GM23338 (cell line): Measurements from ENCODE around the gene IL36A. TPM values are rescaled to one million over a fixed set of nuclear protein-coding genes. Genes with fewer than 3 reads are reported as not detected.

Experiments used
- ATAC-seq: fragments of 200-7000 bp; cut with Tn5 transposase; 3 replicates; pipeline ENCODE4 v1.9.1; 2020
- DNase-seq: peaks from one replicate; pipeline ENCODE4 v3.0.0-alpha.2; 2015; ENCODE audit warnings: low spot score
- H2AFZ ChIP-seq: fragments of 200-600 bp; sonication (generic); 2 replicates; pipeline ENCODE4 v1.8.0; 2016; ENCODE audit warnings: antibody characterized with exemption, mild to moderate bottlenecking, moderate library complexity
- H3F3A ChIP-seq: fragments of 200-600 bp; sonication (generic); replicated peaks from 2 replicates; pipeline ENCODE4 v1.8.0; 2017; ENCODE audit warnings: antibody characterized with exemption, mixed run types, low read depth
- H3K27ac ChIP-seq: fragments of 200-600 bp; sonication (generic); 2 replicates; pipeline ENCODE4 v1.6.1; 2016; ENCODE audit warnings: low read depth
- H3K27me3 ChIP-seq: fragments of 200-600 bp; sonication (generic); 2 replicates; pipeline ENCODE4 v1.8.0; 2016; ENCODE audit warnings: mild to moderate bottlenecking, mixed run types, moderate library complexity; ENCODE audit not compliant: insufficient read depth
- H3K36me3 ChIP-seq: fragments of 200-600 bp; sonication (generic); 2 replicates; pipeline ENCODE4 v1.8.0; 2016; ENCODE audit warnings: mild to moderate bottlenecking; ENCODE audit not compliant: insufficient read depth
- H3K4me1 ChIP-seq: fragments of 200-600 bp; sonication (generic); 2 replicates; pipeline ENCODE4 v1.8.0; 2016; ENCODE audit warnings: mild to moderate bottlenecking, moderate library complexity; ENCODE audit not compliant: insufficient read depth
- H3K4me2 ChIP-seq: fragments of 200-600 bp; sonication (generic); 2 replicates; pipeline ENCODE4 v1.7.1; 2017; ENCODE audit warnings: mixed run types
- H3K4me3 ChIP-seq: fragments of 200-600 bp; sonication (generic); 2 replicates; pipeline ENCODE4 v1.6.1; 2016; ENCODE audit warnings: mixed run types
- H3K79me2 ChIP-seq: fragments of 200-600 bp; sonication (generic); replicated peaks from 2 replicates; pipeline ENCODE4 v1.8.0; 2017; ENCODE audit warnings: mild to moderate bottlenecking; ENCODE audit not compliant: insufficient read depth
- H3K9me2 ChIP-seq: fragments of 200-600 bp; sonication (generic); 2 replicates; pipeline ENCODE4 v1.8.0; 2017; ENCODE audit not compliant: insufficient read depth
- H4K20me1 ChIP-seq: fragments of 200-600 bp; sonication (generic); replicated peaks from 2 replicates; pipeline ENCODE4 v1.8.0; 2017; ENCODE audit warnings: mild to moderate bottlenecking; ENCODE audit not compliant: insufficient read depth
- H3K27ac Mint-ChIP-seq: 2 replicates; pipeline ENCODE4 v1.8.0; 2020; ENCODE audit warnings: inconsistent platforms, mild to moderate bottlenecking, moderate library complexity, mixed read lengths
- H3K27me3 Mint-ChIP-seq: 3 replicates; pipeline ENCODE4 v1.8.0; 2022; ENCODE audit warnings: low read depth, mild to moderate bottlenecking, moderate library complexity, mixed read lengths, inconsistent platforms; ENCODE audit not compliant: insufficient read depth, poor library complexity
- H3K36me3 Mint-ChIP-seq: 3 replicates; pipeline ENCODE4 v1.8.0; 2021; ENCODE audit warnings: low read depth, mild to moderate bottlenecking, inconsistent platforms, moderate library complexity, mixed read lengths
- H3K4me1 Mint-ChIP-seq: 3 replicates; pipeline ENCODE4 v1.8.0; 2020; ENCODE audit warnings: mild to moderate bottlenecking, inconsistent platforms, mixed read lengths
- H3K4me3 Mint-ChIP-seq: 3 replicates; pipeline ENCODE4 v1.8.0; 2021; ENCODE audit warnings: moderate library complexity, mild to moderate bottlenecking, inconsistent platforms, mixed read lengths
- H3K9me3 Mint-ChIP-seq: 3 replicates; pipeline ENCODE4 v1.8.0; 2020; ENCODE audit warnings: moderate library complexity, mild to moderate bottlenecking, inconsistent platforms, mixed read lengths
- CREB1 ChIP-seq: fragments of 250-450 bp; sonication (Bioruptor Pico); IDR thresholded peaks from 2 replicates; pipeline ENCODE4 v1.5.0; 2020; ENCODE audit warnings: low read depth, mild to moderate bottlenecking, moderate library complexity
- EZH2phosphoT487 ChIP-seq: fragments of 200-600 bp; sonication (generic); IDR thresholded peaks from one replicate; pipeline ENCODE4 v1.8.1; 2018; ENCODE audit warnings: antibody characterized with exemption; ENCODE audit not compliant: unreplicated experiment
- JUNB ChIP-seq: IDR thresholded peaks from one replicate; pipeline ENCODE4 v1.6.1; 2016; ENCODE audit warnings: antibody characterized with exemption; ENCODE audit not compliant: unreplicated experiment
- NANOG ChIP-seq: IDR thresholded peaks from 2 replicates; pipeline ENCODE4 v1.6.1; 2016; ENCODE audit warnings: antibody characterized with exemption, borderline replicate concordance
- POLR2AphosphoS5 ChIP-seq: IDR thresholded peaks from 2 replicates; pipeline ENCODE4 v1.6.1; 2016; ENCODE audit warnings: antibody characterized with exemption, low read depth
- STAT1 ChIP-seq: IDR thresholded peaks from one replicate; pipeline ENCODE4 v1.6.1; 2016; ENCODE audit warnings: antibody characterized with exemption; ENCODE audit not compliant: unreplicated experiment
- ZNF114 ChIP-seq: fragments of 250-450 bp; sonication (Bioruptor Pico); IDR thresholded peaks from 2 replicates; pipeline ENCODE4 v1.5.0; 2020; ENCODE audit warnings: mild to moderate bottlenecking, moderate library complexity
- ZNF331 ChIP-seq: fragments of 250-450 bp; sonication (Bioruptor Pico); IDR thresholded peaks from 2 replicates; pipeline ENCODE4 v1.5.0; 2020; ENCODE audit warnings: low read depth, mild to moderate bottlenecking, moderate library complexity
- polyA plus RNA-seq: library from polyadenylated mRNA; unstranded; fragments of >200 nt; fragmentation: Nextera tagmentation; extraction: Ambion mirVana; gene quantifications from 2 replicates; pipeline ENCODE4 v1.2.1, GENCODE V29; 2016
- total RNA-seq: library from RNA; depleted of rRNA; stranded (reverse); fragments of >200 nt; shearing (Covaris generic); gene quantifications from 2 replicates; pipeline ENCODE4 v1.2.3, GENCODE V29; 2014
- TF ChIP-seq, protein P1 (sequence below): fragments of 250-450 bp; sonication (Bioruptor Pico); IDR thresholded peaks from 2 replicates; pipeline ENCODE4 v1.5.0; 2020; ENCODE audit warnings: mild to moderate bottlenecking, moderate library complexity
- TF ChIP-seq, protein P2 (sequence below): IDR thresholded peaks from one replicate; pipeline ENCODE4 v1.6.1; 2018; ENCODE audit warnings: antibody characterized with exemption; ENCODE audit not compliant: unreplicated experiment
- TF ChIP-seq, protein P3 (sequence below), 2 experiments: fragments of 200-600 bp in 1 of 2; sonication (generic) in 1 of 2; conservative IDR thresholded peaks; 2 replicates each; pipeline versions ENCODE4 v1.5.1 to v1.6.1; 2016 to 2017; ENCODE audit warnings: antibody characterized with exemption in 2 of 2, low read depth in 2 of 2, mild to moderate bottlenecking in 2 of 2, moderate library complexity in 1 of 2
- TF ChIP-seq, protein P4 (sequence below): IDR thresholded peaks from 2 replicates; pipeline ENCODE4 v1.6.1; 2016; ENCODE audit warnings: antibody characterized with exemption

IL36A gene
- total and polyA plus RNA-seq, 2 experiments from 2014 or later, result not detected

DNA sequence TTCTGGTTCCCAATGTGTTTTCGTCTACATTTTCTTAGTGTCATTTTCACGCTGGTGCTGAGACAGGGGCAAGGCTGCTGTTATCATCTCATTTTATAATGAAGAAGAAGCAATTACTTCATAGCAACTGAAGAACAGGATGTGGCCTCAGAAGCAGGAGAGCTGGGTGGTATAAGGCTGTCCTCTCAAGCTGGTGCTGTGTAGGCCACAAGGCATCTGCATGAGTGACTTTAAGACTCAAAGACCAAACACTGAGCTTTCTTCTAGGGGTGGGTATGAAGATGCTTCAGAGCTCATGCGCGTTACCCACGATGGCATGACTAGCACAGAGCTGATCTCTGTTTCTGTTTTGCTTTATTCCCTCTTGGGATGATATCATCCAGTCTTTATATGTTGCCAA is 20.2 kb upstream of the IL36A start:
- no peaks in the 10 kb centered on the region for H3K79me2 ChIP-seq
- no peaks in the 10 kb centered on the region for H3K27me3 ChIP-seq
- ATAC-seq, result no peak
- H3K27me3 Mint-ChIP-seq, result peaks cover 2% of the 10 kb centered on the region
- H3K27ac ChIP-seq, result no peak overlapping the region
- H3F3A ChIP-seq, result no peaks in the 10 kb centered on the region
- H3K4me2 ChIP-seq, result no peak overlapping the region
- no peak overlapping the region for H3K4me3 ChIP-seq
- no peaks in the 10 kb centered on the region for H3K4me1 Mint-ChIP-seq
- TF ChIP-seq ZNF114, result no peak
- TF ChIP-seq, protein P1, sequence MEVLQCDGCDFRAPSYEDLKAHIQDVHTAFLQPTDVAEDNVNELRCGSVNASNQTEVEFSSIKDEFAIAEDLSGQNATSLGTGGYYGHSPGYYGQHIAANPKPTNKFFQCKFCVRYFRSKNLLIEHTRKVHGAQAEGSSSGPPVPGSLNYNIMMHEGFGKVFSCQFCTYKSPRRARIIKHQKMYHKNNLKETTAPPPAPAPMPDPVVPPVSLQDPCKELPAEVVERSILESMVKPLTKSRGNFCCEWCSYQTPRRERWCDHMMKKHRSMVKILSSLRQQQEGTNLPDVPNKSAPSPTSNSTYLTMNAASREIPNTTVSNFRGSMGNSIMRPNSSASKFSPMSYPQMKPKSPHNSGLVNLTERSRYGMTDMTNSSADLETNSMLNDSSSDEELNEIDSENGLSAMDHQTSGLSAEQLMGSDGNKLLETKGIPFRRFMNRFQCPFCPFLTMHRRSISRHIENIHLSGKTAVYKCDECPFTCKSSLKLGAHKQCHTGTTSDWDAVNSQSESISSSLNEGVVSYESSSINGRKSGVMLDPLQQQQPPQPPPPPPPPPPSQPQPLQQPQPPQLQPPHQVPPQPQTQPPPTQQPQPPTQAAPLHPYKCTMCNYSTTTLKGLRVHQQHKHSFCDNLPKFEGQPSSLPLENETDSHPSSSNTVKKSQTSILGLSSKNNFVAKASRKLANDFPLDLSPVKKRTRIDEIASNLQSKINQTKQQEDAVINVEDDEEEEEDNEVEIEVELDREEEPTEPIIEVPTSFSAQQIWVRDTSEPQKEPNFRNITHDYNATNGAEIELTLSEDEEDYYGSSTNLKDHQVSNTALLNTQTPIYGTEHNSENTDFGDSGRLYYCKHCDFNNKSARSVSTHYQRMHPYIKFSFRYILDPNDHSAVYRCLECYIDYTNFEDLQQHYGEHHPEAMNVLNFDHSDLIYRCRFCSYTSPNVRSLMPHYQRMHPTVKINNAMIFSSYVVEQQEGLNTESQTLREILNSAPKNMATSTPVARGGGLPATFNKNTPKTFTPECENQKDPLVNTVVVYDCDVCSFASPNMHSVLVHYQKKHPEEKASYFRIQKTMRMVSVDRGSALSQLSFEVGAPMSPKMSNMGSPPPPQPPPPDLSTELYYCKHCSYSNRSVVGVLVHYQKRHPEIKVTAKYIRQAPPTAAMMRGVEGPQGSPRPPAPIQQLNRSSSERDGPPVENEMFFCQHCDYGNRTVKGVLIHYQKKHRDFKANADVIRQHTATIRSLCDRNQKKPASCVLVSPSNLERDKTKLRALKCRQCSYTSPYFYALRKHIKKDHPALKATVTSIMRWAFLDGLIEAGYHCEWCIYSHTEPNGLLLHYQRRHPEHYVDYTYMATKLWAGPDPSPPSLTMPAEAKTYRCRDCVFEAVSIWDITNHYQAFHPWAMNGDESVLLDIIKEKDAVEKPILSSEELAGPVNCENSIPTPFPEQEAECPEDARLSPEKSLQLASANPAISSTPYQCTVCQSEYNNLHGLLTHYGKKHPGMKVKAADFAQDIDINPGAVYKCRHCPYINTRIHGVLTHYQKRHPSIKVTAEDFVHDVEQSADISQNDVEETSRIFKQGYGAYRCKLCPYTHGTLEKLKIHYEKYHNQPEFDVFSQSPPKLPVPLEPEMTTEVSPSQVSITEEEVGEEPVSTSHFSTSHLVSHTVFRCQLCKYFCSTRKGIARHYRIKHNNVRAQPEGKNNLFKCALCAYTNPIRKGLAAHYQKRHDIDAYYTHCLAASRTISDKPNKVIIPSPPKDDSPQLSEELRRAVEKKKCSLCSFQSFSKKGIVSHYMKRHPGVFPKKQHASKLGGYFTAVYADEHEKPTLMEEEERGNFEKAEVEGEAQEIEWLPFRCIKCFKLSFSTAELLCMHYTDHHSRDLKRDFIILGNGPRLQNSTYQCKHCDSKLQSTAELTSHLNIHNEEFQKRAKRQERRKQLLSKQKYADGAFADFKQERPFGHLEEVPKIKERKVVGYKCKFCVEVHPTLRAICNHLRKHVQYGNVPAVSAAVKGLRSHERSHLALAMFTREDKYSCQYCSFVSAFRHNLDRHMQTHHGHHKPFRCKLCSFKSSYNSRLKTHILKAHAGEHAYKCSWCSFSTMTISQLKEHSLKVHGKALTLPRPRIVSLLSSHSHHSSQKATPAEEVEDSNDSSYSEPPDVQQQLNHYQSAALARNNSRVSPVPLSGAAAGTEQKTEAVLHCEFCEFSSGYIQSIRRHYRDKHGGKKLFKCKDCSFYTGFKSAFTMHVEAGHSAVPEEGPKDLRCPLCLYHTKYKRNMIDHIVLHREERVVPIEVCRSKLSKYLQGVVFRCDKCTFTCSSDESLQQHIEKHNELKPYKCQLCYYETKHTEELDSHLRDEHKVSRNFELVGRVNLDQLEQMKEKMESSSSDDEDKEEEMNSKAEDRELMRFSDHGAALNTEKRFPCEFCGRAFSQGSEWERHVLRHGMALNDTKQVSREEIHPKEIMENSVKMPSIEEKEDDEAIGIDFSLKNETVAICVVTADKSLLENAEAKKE (CRISPR knock-in tag), result no peak
- no peak for TF ChIP-seq EZH2phosphoT487
- TF ChIP-seq CREB1 (CRISPR knock-in tag), result no peak
- no peak for TF ChIP-seq NANOG
- TF ChIP-seq ZNF331 (CRISPR knock-in tag), result no peak
- TF ChIP-seq, protein P2, sequence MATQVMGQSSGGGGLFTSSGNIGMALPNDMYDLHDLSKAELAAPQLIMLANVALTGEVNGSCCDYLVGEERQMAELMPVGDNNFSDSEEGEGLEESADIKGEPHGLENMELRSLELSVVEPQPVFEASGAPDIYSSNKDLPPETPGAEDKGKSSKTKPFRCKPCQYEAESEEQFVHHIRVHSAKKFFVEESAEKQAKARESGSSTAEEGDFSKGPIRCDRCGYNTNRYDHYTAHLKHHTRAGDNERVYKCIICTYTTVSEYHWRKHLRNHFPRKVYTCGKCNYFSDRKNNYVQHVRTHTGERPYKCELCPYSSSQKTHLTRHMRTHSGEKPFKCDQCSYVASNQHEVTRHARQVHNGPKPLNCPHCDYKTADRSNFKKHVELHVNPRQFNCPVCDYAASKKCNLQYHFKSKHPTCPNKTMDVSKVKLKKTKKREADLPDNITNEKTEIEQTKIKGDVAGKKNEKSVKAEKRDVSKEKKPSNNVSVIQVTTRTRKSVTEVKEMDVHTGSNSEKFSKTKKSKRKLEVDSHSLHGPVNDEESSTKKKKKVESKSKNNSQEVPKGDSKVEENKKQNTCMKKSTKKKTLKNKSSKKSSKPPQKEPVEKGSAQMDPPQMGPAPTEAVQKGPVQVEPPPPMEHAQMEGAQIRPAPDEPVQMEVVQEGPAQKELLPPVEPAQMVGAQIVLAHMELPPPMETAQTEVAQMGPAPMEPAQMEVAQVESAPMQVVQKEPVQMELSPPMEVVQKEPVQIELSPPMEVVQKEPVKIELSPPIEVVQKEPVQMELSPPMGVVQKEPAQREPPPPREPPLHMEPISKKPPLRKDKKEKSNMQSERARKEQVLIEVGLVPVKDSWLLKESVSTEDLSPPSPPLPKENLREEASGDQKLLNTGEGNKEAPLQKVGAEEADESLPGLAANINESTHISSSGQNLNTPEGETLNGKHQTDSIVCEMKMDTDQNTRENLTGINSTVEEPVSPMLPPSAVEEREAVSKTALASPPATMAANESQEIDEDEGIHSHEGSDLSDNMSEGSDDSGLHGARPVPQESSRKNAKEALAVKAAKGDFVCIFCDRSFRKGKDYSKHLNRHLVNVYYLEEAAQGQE, result no peak
- no peak for TF ChIP-seq STAT1
- TF ChIP-seq, protein P3, sequence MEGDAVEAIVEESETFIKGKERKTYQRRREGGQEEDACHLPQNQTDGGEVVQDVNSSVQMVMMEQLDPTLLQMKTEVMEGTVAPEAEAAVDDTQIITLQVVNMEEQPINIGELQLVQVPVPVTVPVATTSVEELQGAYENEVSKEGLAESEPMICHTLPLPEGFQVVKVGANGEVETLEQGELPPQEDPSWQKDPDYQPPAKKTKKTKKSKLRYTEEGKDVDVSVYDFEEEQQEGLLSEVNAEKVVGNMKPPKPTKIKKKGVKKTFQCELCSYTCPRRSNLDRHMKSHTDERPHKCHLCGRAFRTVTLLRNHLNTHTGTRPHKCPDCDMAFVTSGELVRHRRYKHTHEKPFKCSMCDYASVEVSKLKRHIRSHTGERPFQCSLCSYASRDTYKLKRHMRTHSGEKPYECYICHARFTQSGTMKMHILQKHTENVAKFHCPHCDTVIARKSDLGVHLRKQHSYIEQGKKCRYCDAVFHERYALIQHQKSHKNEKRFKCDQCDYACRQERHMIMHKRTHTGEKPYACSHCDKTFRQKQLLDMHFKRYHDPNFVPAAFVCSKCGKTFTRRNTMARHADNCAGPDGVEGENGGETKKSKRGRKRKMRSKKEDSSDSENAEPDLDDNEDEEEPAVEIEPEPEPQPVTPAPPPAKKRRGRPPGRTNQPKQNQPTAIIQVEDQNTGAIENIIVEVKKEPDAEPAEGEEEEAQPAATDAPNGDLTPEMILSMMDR (conservative IDR thresholded peaks at IDR 0.05; ENCODE audit: low read depth in 2 of 2), result no peak
- no peak for TF ChIP-seq JUNB
- TF ChIP-seq, protein P4, sequence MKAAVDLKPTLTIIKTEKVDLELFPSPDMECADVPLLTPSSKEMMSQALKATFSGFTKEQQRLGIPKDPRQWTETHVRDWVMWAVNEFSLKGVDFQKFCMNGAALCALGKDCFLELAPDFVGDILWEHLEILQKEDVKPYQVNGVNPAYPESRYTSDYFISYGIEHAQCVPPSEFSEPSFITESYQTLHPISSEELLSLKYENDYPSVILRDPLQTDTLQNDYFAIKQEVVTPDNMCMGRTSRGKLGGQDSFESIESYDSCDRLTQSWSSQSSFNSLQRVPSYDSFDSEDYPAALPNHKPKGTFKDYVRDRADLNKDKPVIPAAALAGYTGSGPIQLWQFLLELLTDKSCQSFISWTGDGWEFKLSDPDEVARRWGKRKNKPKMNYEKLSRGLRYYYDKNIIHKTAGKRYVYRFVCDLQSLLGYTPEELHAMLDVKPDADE, result no peak
- no peak for TF ChIP-seq POLR2AphosphoS5
- DNase-seq, result no peak
- no peaks in the 10 kb centered on the region for H3K36me3 ChIP-seq
- H3K27ac Mint-ChIP-seq, result no peak overlapping the region
- no peaks in the 10 kb centered on the region for H3K36me3 Mint-ChIP-seq
- H3K4me1 ChIP-seq, result no peaks in the 10 kb centered on the region
- H4K20me1 ChIP-seq, result no peaks in the 10 kb centered on the region
- H3K4me3 Mint-ChIP-seq, result no peak overlapping the region
- H3K9me2 ChIP-seq, result peaks cover 5% of the 10 kb centered on the region; the same call in 1 of the 2 replicates
- H3K9me3 Mint-ChIP-seq, result peaks cover 21% of the 10 kb centered on the region; the same call in 2 of the 3 replicates
- H2AFZ ChIP-seq, result no peak overlapping the region
